ENCODE measurements around the gene SLC25A11.

The SLC25A11 gene

DNA sequence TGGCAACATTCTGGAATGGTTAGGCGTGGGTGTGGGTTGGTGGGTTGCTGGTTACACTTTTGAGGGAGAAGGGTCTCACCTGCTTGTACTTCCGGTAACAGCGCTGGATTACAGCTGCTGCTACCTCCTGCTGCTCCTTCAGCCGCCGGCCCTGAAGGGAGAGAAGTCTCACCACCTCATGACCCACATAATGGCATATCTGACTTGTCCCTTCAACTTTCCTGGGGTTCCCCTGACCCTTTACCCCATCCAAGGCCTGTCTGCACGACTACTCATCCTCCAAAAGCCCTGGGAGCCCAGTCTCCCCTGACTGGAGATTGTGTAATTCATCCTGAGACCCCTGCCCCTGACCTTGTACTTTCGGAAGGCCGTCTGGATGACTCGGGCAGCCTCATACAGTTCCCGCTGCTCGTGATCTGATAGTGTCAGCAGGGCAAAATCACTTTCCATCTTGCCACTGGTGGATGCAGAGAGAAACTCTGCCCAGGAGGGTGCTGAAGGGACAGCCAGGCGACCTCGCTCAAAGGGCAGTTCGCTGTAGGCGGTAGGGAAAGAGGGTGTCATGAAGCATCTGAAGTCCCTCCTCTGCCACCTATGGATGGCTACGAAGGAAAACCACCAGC lies 29.8 kb upstream of the SLC25A11 start:
- H3K4me3 ChIP-seq = no peak overlapping the region
- no peak for DNase-seq (ENCODE audit: low spot score)
- H3K27ac ChIP-seq = peak overlapping the region; percentile 85 to 98
- TF ChIP-seq, protein P1, sequence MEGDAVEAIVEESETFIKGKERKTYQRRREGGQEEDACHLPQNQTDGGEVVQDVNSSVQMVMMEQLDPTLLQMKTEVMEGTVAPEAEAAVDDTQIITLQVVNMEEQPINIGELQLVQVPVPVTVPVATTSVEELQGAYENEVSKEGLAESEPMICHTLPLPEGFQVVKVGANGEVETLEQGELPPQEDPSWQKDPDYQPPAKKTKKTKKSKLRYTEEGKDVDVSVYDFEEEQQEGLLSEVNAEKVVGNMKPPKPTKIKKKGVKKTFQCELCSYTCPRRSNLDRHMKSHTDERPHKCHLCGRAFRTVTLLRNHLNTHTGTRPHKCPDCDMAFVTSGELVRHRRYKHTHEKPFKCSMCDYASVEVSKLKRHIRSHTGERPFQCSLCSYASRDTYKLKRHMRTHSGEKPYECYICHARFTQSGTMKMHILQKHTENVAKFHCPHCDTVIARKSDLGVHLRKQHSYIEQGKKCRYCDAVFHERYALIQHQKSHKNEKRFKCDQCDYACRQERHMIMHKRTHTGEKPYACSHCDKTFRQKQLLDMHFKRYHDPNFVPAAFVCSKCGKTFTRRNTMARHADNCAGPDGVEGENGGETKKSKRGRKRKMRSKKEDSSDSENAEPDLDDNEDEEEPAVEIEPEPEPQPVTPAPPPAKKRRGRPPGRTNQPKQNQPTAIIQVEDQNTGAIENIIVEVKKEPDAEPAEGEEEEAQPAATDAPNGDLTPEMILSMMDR (IDR thresholded peaks at IDR 0.05) = no peak

DNA sequence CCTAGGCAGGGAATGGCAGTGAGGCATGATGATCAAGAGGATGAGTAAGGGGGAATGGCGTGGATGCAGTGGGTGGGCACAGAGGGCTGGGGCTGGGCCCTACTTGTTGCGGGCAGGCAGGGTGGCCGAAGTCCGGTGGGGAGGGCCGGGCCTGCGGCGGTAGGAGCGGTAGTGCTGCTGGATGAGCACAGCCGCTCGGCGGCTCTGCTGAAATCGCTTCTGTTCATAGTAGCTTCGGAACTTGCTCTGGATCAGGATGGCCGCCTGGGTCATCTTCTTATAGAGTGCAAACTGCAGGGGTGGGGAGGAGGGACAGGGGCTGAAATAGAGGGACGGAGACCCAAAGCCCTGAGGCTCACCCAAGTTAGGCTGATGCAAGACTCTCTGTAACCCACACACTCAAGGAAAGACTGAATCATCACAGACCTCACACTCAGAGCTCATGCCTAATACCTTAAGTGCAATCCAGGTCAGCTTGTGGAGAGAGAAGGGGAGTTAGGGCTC lies 29.3 kb upstream of the SLC25A11 start:
- TF ChIP-seq, protein P1 (IDR thresholded peaks at IDR 0.05) = no peak
- peak overlapping the region; percentile 78 for H3K4me3 ChIP-seq
- peak overlapping the region; percentile 85 to 98 for H3K27ac ChIP-seq
- no peak for DNase-seq (ENCODE audit: low spot score)

DNA sequence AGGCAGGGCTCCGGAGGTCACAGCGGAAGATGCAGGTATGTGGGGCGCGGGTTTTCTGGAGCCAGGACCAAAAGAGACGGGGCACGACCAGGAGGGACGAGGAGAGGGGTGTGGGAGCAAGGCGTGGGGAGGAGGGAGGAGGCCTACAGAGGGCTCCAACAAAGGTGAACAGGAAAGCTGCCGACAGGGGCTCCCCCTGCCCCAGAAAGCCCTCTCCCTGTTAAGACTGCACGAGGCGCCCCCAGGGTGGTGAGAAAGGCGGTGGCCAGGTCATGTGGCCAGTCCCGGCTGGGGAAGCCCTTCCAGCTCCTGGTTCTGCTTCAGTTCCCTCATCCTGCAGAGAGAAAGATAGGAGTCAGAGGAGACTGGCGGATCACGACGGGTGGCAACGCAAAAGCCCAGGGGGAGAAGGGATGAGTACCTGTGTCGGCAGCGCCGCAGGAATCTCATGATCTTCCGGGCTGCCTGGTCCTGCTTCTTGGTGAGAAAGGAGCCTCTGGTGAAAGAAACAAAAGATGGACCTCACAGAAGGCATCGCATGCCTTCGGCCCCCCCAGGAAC lies 28.7 kb upstream of the SLC25A11 start:
- peak overlapping the region; percentile 85 to 98 for H3K27ac ChIP-seq
- no peak for DNase-seq (ENCODE audit: low spot score)
- TF ChIP-seq, protein P1 (IDR thresholded peaks at IDR 0.05) = no peak
- H3K4me3 ChIP-seq = peak overlapping the region; percentile 78

DNA sequence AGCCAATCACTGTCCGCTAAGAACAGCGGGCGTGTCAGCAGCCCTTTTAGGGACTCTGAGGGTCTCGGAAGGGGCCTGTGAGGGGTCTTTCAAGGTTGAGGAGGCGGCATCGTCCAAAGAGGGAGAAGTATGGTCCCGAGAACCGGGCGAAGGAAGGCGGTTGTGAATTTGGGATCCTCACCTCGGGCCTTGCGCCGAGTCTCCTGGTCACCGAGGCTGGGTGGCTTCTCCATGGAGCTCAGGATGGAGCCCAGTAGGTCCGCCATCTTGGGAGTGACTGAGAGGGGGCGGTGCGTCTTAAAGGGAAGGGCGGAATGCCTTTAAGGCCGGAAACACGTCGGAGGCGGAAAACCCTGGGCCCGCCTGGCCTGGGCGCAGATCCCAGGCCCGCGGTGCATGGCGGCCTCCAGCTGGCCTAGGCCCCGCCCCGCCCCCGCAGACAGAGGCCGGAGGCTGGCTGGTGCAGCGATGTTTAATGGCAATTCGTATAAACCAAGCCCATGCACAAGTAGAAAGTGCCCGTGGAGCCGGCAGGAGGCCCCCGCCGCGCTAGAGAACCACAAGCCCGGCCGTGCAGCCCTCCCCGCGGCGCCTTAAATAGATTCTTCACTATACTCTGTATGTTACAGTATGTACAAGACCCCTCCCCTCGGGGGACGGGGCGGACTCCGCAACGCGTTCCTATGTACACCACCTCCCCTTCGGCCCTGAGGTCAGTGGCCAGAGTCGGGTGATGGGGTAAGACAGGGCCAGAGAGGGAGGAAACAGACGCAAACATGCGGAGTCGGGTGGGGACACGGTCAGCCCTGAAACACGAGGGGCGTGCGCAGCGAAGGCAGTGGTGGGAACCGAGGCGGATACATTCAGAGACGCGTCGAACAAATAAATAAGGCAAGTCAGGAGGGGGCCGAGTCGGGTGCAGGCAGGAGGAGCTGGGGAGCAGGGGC lies 28.0 kb upstream of the SLC25A11 start, which contains the start of gene SPAG7:
Gene SPAG7 (minus strand): TSS at position 279 of the 947 bp plus-strand sequence. CDS start 13 bp downstream, at position 266.
- TF ChIP-seq, protein P1 (IDR thresholded peaks at IDR 0.05) = no peak
- peak; percentile 98 for DNase-seq (ENCODE audit: low spot score)
- H3K4me3 ChIP-seq = peak within 1 kb of the TSS; percentile 78
- peak within 1 kb of the TSS; percentile 85 to 98 for H3K27ac ChIP-seq

DNA sequence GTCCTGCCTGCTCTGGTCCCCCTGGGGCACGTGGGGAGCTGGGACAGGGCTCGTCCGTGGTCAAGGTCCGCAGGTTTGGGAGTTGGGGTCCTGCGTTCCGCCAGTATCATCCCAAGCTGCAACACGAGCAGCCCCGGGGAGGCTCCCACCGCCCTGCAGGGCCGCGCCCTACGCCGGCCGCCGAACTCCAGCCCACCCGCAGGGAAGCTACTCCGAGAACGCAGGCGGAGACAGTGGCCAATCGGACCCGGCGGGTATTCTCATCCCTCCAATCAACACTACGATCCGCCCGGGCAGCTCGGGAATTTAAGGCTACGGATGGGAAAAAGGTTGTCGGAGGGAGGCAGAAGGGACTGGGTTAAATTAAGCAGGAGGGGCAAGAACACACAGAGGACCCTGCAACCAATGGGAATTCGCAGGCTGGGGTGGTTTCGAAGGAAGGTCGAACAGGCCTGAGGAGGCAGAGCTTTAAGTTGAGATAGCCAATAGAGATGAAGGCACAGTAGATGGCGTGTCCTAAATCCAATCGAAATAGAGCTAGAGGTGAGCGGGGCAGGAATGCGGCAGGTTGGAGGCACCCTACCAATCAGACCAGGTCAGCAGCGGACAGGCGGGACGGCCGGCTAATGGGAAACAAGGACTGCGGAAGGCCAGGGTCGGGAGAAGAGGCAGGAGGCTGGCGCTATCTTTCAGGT lies 27.1 kb upstream of the SLC25A11 start:
- TF ChIP-seq, protein P1 (IDR thresholded peaks at IDR 0.05) = no peak
- Histone ChIP-seq H3K4me3 (peak overlapping the region; percentile 78), H3K27ac (peak overlapping the region; percentile 85 to 98)
- DNase-seq (ENCODE audit: low spot score) = peak; percentile 100

DNA sequence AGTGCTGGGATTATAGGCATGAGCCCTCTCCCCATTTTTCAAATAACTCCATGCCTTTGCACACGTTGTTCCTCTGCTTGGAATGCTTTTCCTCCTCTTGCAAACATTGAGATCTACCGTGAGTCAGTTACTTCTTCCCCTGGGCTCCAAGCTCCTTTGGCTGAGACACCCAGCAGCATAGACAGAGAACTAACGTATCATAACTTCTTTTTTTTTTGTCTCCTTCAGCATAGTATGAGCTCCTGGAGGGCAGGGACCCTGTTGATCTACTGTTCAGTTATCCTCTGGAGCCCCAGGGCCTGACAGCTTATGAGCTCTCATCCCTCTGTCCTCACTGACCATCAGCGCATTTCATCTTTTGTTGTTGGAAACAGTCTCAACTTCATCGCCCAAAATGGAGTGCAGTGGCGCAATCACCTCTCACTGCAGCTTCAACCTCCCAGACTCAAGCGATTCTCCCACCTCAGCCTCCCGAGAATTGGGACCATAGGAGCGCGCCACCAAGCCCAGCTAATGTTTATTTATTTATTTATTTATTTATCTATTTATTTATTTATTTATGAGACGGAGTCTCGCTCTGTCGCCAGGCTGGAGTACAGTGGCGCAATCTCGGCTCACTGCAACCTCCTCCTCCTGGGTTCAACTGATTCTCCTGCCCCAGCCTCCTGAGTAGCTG lies 25.6 kb upstream of the SLC25A11 start:
- TF ChIP-seq, protein P1 (IDR thresholded peaks at IDR 0.05) = no peak
- Histone ChIP-seq H3K4me3 (no peak overlapping the region), H3K27ac (peak overlapping the region in 1 of 2 donors; percentile 98)
- DNase-seq (ENCODE audit: low spot score) = no peak
